Neural cell (in vitro differentiated cells): ENCODE results near the gene PTPRD. TPM values are rescaled to one million over a fixed set of nuclear protein-coding genes. Genes with fewer than 3 reads are reported as not detected.

Experiments
- H2AFZ ChIP-seq: fragments of 200-600, 300-800 bp; sonication (generic), shearing (Covaris generic); 2 replicates; pipeline ENCODE4 v1.6.0; 2014; ENCODE audit warnings: low read depth, mild to moderate bottlenecking, antibody characterized with exemption, low read length, moderate library complexity
- H3F3A ChIP-seq: fragments of 200-600 bp; shearing (Covaris generic); 2 replicates; pipeline ENCODE4 v1.6.1; 2016; ENCODE audit warnings: mild to moderate bottlenecking, moderate library complexity, mixed read lengths, antibody characterized with exemption, low read length; ENCODE audit not compliant: insufficient read depth, poor library complexity, severe bottlenecking
- H3K27ac ChIP-seq: fragments of 200-600, 300-800 bp; sonication (generic), shearing (Covaris generic); 2 replicates; pipeline ENCODE4 v1.5.1; 2014; ENCODE audit warnings: mild to moderate bottlenecking, low read length, moderate library complexity
- H3K27me3 ChIP-seq: fragments of 300-800, 200-600 bp; sonication (generic), shearing (Covaris generic); 2 replicates; pipeline ENCODE4 v1.6.0; 2014; ENCODE audit warnings: mild to moderate bottlenecking, low read depth, low read length, moderate library complexity; ENCODE audit not compliant: insufficient read depth
- H3K36me3 ChIP-seq: fragments of 300-800, 200-600 bp; sonication (generic), shearing (Covaris generic); 2 replicates; pipeline ENCODE4 v1.5.1; 2014; ENCODE audit warnings: mild to moderate bottlenecking, antibody characterized with exemption, low read length, moderate library complexity; ENCODE audit not compliant: insufficient read depth
- H3K4me2 ChIP-seq: fragments of 300-800, 200-600 bp; sonication (generic), shearing (Covaris generic); 2 replicates; pipeline ENCODE4 v1.6.0; 2014; ENCODE audit warnings: mild to moderate bottlenecking, low read length
- H3K4me3 ChIP-seq: fragments of 300-800, 200-600 bp; sonication (generic), shearing (Covaris generic); 2 replicates; pipeline ENCODE4 v1.5.1; 2014; ENCODE audit warnings: mild to moderate bottlenecking, low read length, moderate library complexity
- H3K79me2 ChIP-seq: fragments of 200-600 bp; shearing (Covaris generic); replicated peaks from 2 replicates; pipeline ENCODE4 v1.6.0; 2014; ENCODE audit warnings: mild to moderate bottlenecking, low read length, moderate library complexity; ENCODE audit not compliant: insufficient read depth
- H3K9ac ChIP-seq: fragments of 300-800, 200-600 bp; sonication (generic), shearing (Covaris generic); 2 replicates; pipeline ENCODE4 v1.6.1; 2016; ENCODE audit warnings: mild to moderate bottlenecking, low read length, mixed read lengths
- H3K9me2 ChIP-seq: fragments of 200-600 bp; shearing (Covaris generic); 2 replicates; pipeline ENCODE4 v1.6.1; 2016; ENCODE audit warnings: mild to moderate bottlenecking, low read length, mixed read lengths; ENCODE audit not compliant: insufficient read depth
- H3K9me3 ChIP-seq: fragments of 200-600, 300-800 bp; sonication (generic), shearing (Covaris generic); 2 replicates; pipeline ENCODE4 v1.6.1; 2016; ENCODE audit warnings: mild to moderate bottlenecking, mixed run types, low read length, moderate library complexity, mixed read lengths
- H4K20me1 ChIP-seq: fragments of 200-600 bp; shearing (Covaris generic); 2 replicates; pipeline ENCODE4 v1.6.1; 2016; ENCODE audit warnings: mild to moderate bottlenecking, mixed run types; ENCODE audit not compliant: insufficient read depth
- EP300 ChIP-seq: fragments of 450-650 bp; conservative IDR thresholded peaks from 2 replicates; pipeline ENCODE4 v1.6.1; 2014; ENCODE audit warnings: antibody characterized with exemption, mild to moderate bottlenecking, moderate library complexity; ENCODE audit not compliant: poor library complexity, severe bottlenecking
- EZH2 ChIP-seq: fragments of 200-600, 300-800 bp; shearing (Covaris generic), sonication (generic); IDR thresholded peaks from 2 replicates; pipeline ENCODE4 v1.6.1; 2014; ENCODE audit warnings: antibody characterized with exemption, low read length, borderline replicate concordance, mild to moderate bottlenecking; ENCODE audit not compliant: insufficient read depth, poor library complexity, severe bottlenecking
- MXI1 ChIP-seq: fragments of 450-650 bp; conservative IDR thresholded peaks from 2 replicates; pipeline ENCODE4 v1.6.1; 2014; ENCODE audit warnings: antibody characterized with exemption, mild to moderate bottlenecking; ENCODE audit not compliant: poor library complexity, severe bottlenecking
- POLR2AphosphoS5 ChIP-seq: IDR thresholded peaks from 2 replicates; pipeline ENCODE4 v1.6.1; 2012
- RAD21 ChIP-seq: fragments of 450-650 bp; conservative IDR thresholded peaks from 2 replicates; pipeline ENCODE4 v1.6.1; 2014; ENCODE audit warnings: antibody characterized with exemption, mild to moderate bottlenecking, moderate library complexity
- SMC3 ChIP-seq: fragments of 450-650 bp; conservative IDR thresholded peaks from 2 replicates; pipeline ENCODE4 v1.6.1; 2014; ENCODE audit warnings: antibody characterized with exemption, mild to moderate bottlenecking, moderate library complexity; ENCODE audit not compliant: poor library complexity
- TAF1 ChIP-seq: IDR thresholded peaks from 2 replicates; pipeline ENCODE4 v1.6.1; 2012; ENCODE audit warnings: low read depth
- polyA plus RNA-seq: library from polyadenylated mRNA; depleted of rRNA; stranded (reverse); fragments of >200 nt; gene quantifications from 2 replicates; pipeline ENCODE4 v1.2.3, GENCODE V29; 2014
- TF ChIP-seq, protein P1 (sequence below): IDR thresholded peaks from 2 replicates; pipeline ENCODE4 v1.6.1; 2012; ENCODE audit warnings: borderline replicate concordance
- TF ChIP-seq, protein P2 (sequence below): fragments of 450-650 bp; IDR thresholded peaks from 2 replicates; pipeline ENCODE4 v1.5.1; 2014; ENCODE audit warnings: antibody characterized with exemption, mild to moderate bottlenecking, moderate library complexity; ENCODE audit not compliant: poor library complexity, severe bottlenecking

The PTPRD gene
- polyA plus RNA-seq, 1 donor from 2014 or later, result 143 TPM

DNA sequence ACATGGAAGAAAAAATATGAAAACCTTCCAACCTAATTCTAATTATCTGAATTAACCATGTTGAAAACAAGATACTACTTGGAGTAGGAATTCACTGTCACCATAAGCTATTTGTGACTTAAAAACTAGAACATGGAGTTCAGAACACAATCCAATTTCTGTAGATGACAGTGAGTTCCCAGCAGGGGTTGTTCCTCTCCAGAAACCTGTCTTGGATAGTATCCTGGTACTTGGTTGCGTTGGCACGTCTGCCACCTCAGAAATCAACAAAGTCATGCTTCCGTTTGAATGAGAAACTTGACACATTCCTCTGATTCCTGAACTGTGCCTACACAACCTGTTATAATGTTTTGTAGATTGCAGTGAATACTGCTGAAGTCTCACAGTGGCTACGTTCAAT, 2023.3 kb downstream of the PTPRD start:
- no peaks in the 10 kb centered on the region for H3F3A ChIP-seq
- no peaks in the 10 kb centered on the region for H3K9me2 ChIP-seq
- no peaks in the 10 kb centered on the region for H3K27me3 ChIP-seq

DNA sequence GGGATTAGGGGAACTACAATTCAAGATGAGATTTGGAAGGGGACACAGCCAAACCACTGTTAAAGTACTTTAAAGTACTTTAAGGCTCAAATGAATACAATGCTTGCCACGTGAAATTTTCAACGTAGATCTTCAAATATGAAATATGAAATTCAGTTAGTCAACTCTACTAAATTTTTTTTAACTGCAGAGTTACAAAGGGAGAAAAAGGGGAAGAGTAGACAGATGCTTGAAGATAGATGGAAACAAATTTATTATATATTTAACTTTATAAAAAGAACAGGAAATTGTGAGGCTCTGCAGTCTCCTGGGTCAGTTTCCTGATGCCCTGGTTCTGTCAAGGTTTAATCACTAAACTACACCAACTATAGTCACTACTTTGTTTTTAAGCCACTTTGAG, 2027.8 kb downstream of the PTPRD start:
- no peak overlapping the region for H3K9ac ChIP-seq
- TF ChIP-seq TAF1, result no peak
- TF ChIP-seq EZH2, result no peak
- TF ChIP-seq, protein P1, sequence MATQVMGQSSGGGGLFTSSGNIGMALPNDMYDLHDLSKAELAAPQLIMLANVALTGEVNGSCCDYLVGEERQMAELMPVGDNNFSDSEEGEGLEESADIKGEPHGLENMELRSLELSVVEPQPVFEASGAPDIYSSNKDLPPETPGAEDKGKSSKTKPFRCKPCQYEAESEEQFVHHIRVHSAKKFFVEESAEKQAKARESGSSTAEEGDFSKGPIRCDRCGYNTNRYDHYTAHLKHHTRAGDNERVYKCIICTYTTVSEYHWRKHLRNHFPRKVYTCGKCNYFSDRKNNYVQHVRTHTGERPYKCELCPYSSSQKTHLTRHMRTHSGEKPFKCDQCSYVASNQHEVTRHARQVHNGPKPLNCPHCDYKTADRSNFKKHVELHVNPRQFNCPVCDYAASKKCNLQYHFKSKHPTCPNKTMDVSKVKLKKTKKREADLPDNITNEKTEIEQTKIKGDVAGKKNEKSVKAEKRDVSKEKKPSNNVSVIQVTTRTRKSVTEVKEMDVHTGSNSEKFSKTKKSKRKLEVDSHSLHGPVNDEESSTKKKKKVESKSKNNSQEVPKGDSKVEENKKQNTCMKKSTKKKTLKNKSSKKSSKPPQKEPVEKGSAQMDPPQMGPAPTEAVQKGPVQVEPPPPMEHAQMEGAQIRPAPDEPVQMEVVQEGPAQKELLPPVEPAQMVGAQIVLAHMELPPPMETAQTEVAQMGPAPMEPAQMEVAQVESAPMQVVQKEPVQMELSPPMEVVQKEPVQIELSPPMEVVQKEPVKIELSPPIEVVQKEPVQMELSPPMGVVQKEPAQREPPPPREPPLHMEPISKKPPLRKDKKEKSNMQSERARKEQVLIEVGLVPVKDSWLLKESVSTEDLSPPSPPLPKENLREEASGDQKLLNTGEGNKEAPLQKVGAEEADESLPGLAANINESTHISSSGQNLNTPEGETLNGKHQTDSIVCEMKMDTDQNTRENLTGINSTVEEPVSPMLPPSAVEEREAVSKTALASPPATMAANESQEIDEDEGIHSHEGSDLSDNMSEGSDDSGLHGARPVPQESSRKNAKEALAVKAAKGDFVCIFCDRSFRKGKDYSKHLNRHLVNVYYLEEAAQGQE, result no peak
- TF ChIP-seq MXI1, result no peak
- H3K27me3 ChIP-seq, result no peaks in the 10 kb centered on the region
- no peaks in the 10 kb centered on the region for H3K9me2 ChIP-seq
- no peaks in the 10 kb centered on the region for H3K36me3 ChIP-seq
- no peaks in the 10 kb centered on the region for H3K79me2 ChIP-seq
- no peak overlapping the region for H3K4me3 ChIP-seq
- no peaks in the 10 kb centered on the region for H3K9me3 ChIP-seq
- H3K4me2 ChIP-seq, result no peak overlapping the region
- H3K27ac ChIP-seq, result no peak overlapping the region
- H4K20me1 ChIP-seq, result no peaks in the 10 kb centered on the region
- no peak overlapping the region for H2AFZ ChIP-seq
- H3F3A ChIP-seq, result no peaks in the 10 kb centered on the region

More for the DNA sequence above, 2023.3 kb downstream of the PTPRD start:
- Histone ChIP-seq H4K20me1 (no peaks in the 10 kb centered on the region), H3K4me2 (no peak overlapping the region), H3K4me3 (no peak overlapping the region), H2AFZ (no peak overlapping the region), H3K9ac (no peak overlapping the region), H3K9me3 (no peaks in the 10 kb centered on the region), H3K36me3 (no peaks in the 10 kb centered on the region), H3K27ac (no peak overlapping the region), H3K79me2 (no peaks in the 10 kb centered on the region)
- TF ChIP-seq, protein P1, result no peak
- TF ChIP-seq RAD21, result no peak
- TF ChIP-seq EP300, result no peak
- TF ChIP-seq EZH2, result no peak

DNA sequence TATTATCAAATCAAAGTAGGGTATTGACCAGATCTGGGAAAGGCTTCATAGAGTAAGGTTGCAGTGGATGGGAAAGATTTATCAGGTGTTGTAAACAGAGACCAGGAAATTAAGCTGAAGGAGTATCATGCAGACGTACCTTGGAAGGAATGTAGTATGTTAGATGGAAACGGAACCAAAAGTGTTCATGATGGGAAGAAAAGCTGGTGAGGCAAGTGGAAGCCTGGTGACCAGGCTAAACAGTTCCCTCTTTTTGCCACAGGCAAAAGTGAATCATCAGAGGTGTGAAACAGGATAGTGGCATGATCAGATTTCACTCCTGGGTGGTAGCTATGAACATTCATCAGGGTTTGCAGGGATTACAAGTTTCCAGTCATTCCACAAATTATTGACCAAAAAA, 2033.1 kb downstream of the PTPRD start:
- no peak overlapping the region for H3K4me3 ChIP-seq
- no peaks in the 10 kb centered on the region for H3K36me3 ChIP-seq
- H4K20me1 ChIP-seq, result no peaks in the 10 kb centered on the region
- TF ChIP-seq EP300 (no peak), EZH2 (no peak), MXI1 (no peak), SMC3 (no peak), POLR2AphosphoS5 (no peak), RAD21 (no peak), TAF1 (no peak)
- TF ChIP-seq, protein P2, sequence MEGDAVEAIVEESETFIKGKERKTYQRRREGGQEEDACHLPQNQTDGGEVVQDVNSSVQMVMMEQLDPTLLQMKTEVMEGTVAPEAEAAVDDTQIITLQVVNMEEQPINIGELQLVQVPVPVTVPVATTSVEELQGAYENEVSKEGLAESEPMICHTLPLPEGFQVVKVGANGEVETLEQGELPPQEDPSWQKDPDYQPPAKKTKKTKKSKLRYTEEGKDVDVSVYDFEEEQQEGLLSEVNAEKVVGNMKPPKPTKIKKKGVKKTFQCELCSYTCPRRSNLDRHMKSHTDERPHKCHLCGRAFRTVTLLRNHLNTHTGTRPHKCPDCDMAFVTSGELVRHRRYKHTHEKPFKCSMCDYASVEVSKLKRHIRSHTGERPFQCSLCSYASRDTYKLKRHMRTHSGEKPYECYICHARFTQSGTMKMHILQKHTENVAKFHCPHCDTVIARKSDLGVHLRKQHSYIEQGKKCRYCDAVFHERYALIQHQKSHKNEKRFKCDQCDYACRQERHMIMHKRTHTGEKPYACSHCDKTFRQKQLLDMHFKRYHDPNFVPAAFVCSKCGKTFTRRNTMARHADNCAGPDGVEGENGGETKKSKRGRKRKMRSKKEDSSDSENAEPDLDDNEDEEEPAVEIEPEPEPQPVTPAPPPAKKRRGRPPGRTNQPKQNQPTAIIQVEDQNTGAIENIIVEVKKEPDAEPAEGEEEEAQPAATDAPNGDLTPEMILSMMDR, result no peak
- TF ChIP-seq, protein P1, result no peak
- H3K4me2 ChIP-seq, result no peak overlapping the region
- no peaks in the 10 kb centered on the region for H3K27me3 ChIP-seq
- H3K27ac ChIP-seq, result no peak overlapping the region
- H2AFZ ChIP-seq, result no peak overlapping the region
- H3K9me3 ChIP-seq, result no peaks in the 10 kb centered on the region
- H3F3A ChIP-seq, result no peaks in the 10 kb centered on the region
- H3K79me2 ChIP-seq, result no peaks in the 10 kb centered on the region
- H3K9me2 ChIP-seq, result no peaks in the 10 kb centered on the region
- H3K9ac ChIP-seq, result no peak overlapping the region
